Endothelial cell of umbilical vein (primary cell): ENCODE data around the gene ST6GALNAC4. TPM values are rescaled to one million over a fixed set of nuclear protein-coding genes. Genes with fewer than 3 reads are reported as not detected.

Source experiments
- BruUV-seq: library from RNA; stranded (reverse); fragments of 400-500 nt; replicated peaks from 2 replicates; lab custom pipeline; 2021; lab: Mats Ljungman, UMichigan
- CTCF ChIA-PET: fragments of 300-600, 350-600 bp; sonication (Branson Sonifier 250); formaldehyde crosslinking; loops from one replicate; lab custom pipeline; 2021; ENCODE audit warnings: antibody characterized with exemption, inconsistent platforms; lab: Charles Lee
- POLR2A ChIA-PET: fragments of 300-600, 350-600 bp; sonication (Branson Sonifier 250); formaldehyde crosslinking; loops from one replicate; lab custom pipeline; 2021; ENCODE audit warnings: antibody characterized with exemption, inconsistent platforms; lab: Charles Lee
- DNase-seq: peaks from one replicate; pipeline ENCODE4 v3.0.0-alpha.2; 2011; ENCODE audit warnings: low read depth, low spot score
- FAIRE-seq: peaks from 2 replicates; lab custom pipeline; 2011; peaks lifted over from hg19 to GRCh38; lab: Jason Lieb, UNC
- H2AFZ ChIP-seq: 2 replicates; pipeline ENCODE4 v1.6.0; 2012; ENCODE audit warnings: low read depth, low read length, control low read depth, inconsistent platforms
- H3K27ac ChIP-seq: 2 replicates; pipeline ENCODE4 v1.5.1; 2011; ENCODE audit warnings: low read depth, mild to moderate bottlenecking, control low read depth, low read length, moderate library complexity; ENCODE audit not compliant: insufficient read depth
- H3K27me3 ChIP-seq, 2 experiments: 2 replicates each; pipeline versions ENCODE4 v1.6.0 to v1.6.1; 2011; ENCODE audit warnings: low read length in 2 of 2, mixed read lengths in 1 of 2; ENCODE audit not compliant: control insufficient read depth in 2 of 2, insufficient read depth in 2 of 2
- H3K36me3 ChIP-seq, 2 experiments: 2 replicates in 1 of 2; 3 replicates in 1 of 2; pipeline ENCODE4 v1.5.1; 2011; ENCODE audit warnings: low read length in 2 of 2, mild to moderate bottlenecking in 1 of 2, moderate library complexity in 1 of 2; ENCODE audit not compliant: control insufficient read depth in 2 of 2, insufficient read depth in 2 of 2; ENCODE audit errors: extremely low read depth in 1 of 2
- H3K4me1 ChIP-seq: 3 replicates; pipeline ENCODE4 v1.5.1; 2011; ENCODE audit warnings: mild to moderate bottlenecking, low read length; ENCODE audit not compliant: control insufficient read depth, insufficient read depth; ENCODE audit errors: extremely low read depth
- H3K4me2 ChIP-seq: 2 replicates; pipeline ENCODE4 v1.6.1; 2011; ENCODE audit warnings: low read length, control low read depth, mixed read lengths; ENCODE audit not compliant: insufficient read depth
- H3K4me3 ChIP-seq, 3 experiments: fragments of 200-600 bp in 1 of 3; sonication (generic), shearing (Covaris generic) in 1 of 3; replicated peaks in 1 of 3; 2 replicates each; pipeline ENCODE4 v1.5.1; 2011 to 2016; ENCODE audit warnings: control low read depth in 3 of 3, low read length in 3 of 3, mild to moderate bottlenecking in 2 of 3, inconsistent platforms in 1 of 3, low read depth in 1 of 3, moderate library complexity in 1 of 3; ENCODE audit not compliant: insufficient read depth in 1 of 3
- H3K79me2 ChIP-seq: 2 replicates; pipeline ENCODE4 v1.6.0; 2012; ENCODE audit warnings: low read length, inconsistent platforms; ENCODE audit not compliant: control insufficient read depth, insufficient read depth
- H3K9ac ChIP-seq: replicated peaks from 2 replicates; pipeline ENCODE3; 2011; ENCODE audit warnings: low read length, control low read depth; ENCODE audit not compliant: insufficient read depth; ENCODE audit errors: extremely low read depth
- H3K9me1 ChIP-seq: replicated peaks from 3 replicates; pipeline ENCODE4 v1.6.0; 2011; ENCODE audit warnings: mild to moderate bottlenecking, low read length; ENCODE audit not compliant: control insufficient read depth, insufficient read depth; ENCODE audit errors: extremely low read depth
- H3K9me3 ChIP-seq: replicated peaks from 2 replicates; pipeline ENCODE4 v1.5.1; 2012; ENCODE audit warnings: low read length, inconsistent platforms; ENCODE audit not compliant: control insufficient read depth, insufficient read depth
- H4K20me1 ChIP-seq: replicated peaks from 2 replicates; pipeline ENCODE3; 2011; ENCODE audit warnings: mild to moderate bottlenecking, low read length; ENCODE audit not compliant: control insufficient read depth, insufficient read depth; ENCODE audit errors: extremely low read depth
- EZH2 ChIP-seq: IDR thresholded peaks from 2 replicates; pipeline ENCODE4 v1.6.1; 2012; ENCODE audit warnings: borderline replicate concordance, low read depth, mild to moderate bottlenecking, moderate library complexity, low read length, inconsistent platforms; ENCODE audit not compliant: severe bottlenecking
- FOS ChIP-seq: IDR thresholded peaks from 2 replicates; pipeline ENCODE4 v1.6.1; 2011; ENCODE audit warnings: mild to moderate bottlenecking, low read length, moderate library complexity, borderline replicate concordance; ENCODE audit not compliant: insufficient read depth
- GATA2 ChIP-seq: IDR thresholded peaks from 2 replicates; pipeline ENCODE4 v1.7.0; 2011; ENCODE audit warnings: low read depth, mild to moderate bottlenecking, moderate library complexity, mixed read lengths, low read length; ENCODE audit not compliant: insufficient read length, insufficient read depth
- JUN ChIP-seq: IDR thresholded peaks from 2 replicates; pipeline ENCODE4 v1.6.1; 2011; ENCODE audit warnings: borderline replicate concordance, low read depth; ENCODE audit not compliant: insufficient read length, insufficient read depth
- MYC ChIP-seq: IDR thresholded peaks from one replicate; pipeline ENCODE4 v1.6.1; 2011; ENCODE audit warnings: mild to moderate bottlenecking, low read depth, low read length
- POLR2A ChIP-seq: IDR thresholded peaks from 2 replicates; pipeline ENCODE4 v1.6.1; 2012; ENCODE audit warnings: low read depth, mild to moderate bottlenecking, control low read depth, low read length
- POLR2AphosphoS5 ChIP-seq: IDR thresholded peaks from 2 replicates; pipeline ENCODE4 v1.6.1; 2012; ENCODE audit warnings: low read depth, mild to moderate bottlenecking, control low read depth, low read length, moderate library complexity; ENCODE audit not compliant: insufficient read depth
- dilution Hi-C: fragments of 300-500 bp; cut with MboI; formaldehyde crosslinking; loops from one replicate; pipeline ENCODE4 v1.15.0; 2019; ENCODE audit warnings: low sequenced_read_pairs; ENCODE audit not compliant: extremely low pct_ligation_motif_present
- intact Hi-C: fragments of 100-400 bp; cut with micrococcal nuclease; formaldehyde crosslinking; loops from one replicate; pipeline ENCODE4 v1.10.0; 2022
- polyA plus RNA-seq, 4 experiments: library from polyadenylated mRNA; depleted of rRNA in 3 of 4; stranded (reverse) in 3 of 4; unstranded in 1 of 4; fragments of >200 nt; gene quantifications; 2 replicates each; pipeline versions ENCODE4 v1.2.1 to v1.2.3, GENCODE V29; 2011 to 2012; ENCODE audit warnings: missing spikeins in 1 of 4
- total RNA-seq: library from RNA; stranded (reverse); gene quantifications from 2 replicates; pipeline ENCODE4 v1.2.3, GENCODE V29; 2021
- TF ChIP-seq, protein P1 (sequence below): IDR thresholded peaks from 2 replicates; pipeline ENCODE4 v1.6.1; 2011; ENCODE audit not compliant: insufficient read depth, insufficient read length
- TF ChIP-seq, protein P2 (sequence below), 2 donors: IDR thresholded peaks; 1 replicate in 1 of 2; 2 replicates in 1 of 2; pipeline ENCODE4 v1.5.1; 2011; ENCODE audit warnings: low read length in 2 of 2, mild to moderate bottlenecking in 2 of 2, moderate library complexity in 2 of 2, control low read depth in 1 of 2, inconsistent platforms in 1 of 2, low read depth in 1 of 2; ENCODE audit not compliant: insufficient read depth in 1 of 2; ENCODE audit errors: extremely low read depth in 1 of 2

ST6GALNAC4 gene
- total and polyA plus RNA-seq, 2 donors (not counting 3 experiments of a cell fraction or from before 2014, with no cell fraction given): 45.9 to 85.3 TPM

DNA sequence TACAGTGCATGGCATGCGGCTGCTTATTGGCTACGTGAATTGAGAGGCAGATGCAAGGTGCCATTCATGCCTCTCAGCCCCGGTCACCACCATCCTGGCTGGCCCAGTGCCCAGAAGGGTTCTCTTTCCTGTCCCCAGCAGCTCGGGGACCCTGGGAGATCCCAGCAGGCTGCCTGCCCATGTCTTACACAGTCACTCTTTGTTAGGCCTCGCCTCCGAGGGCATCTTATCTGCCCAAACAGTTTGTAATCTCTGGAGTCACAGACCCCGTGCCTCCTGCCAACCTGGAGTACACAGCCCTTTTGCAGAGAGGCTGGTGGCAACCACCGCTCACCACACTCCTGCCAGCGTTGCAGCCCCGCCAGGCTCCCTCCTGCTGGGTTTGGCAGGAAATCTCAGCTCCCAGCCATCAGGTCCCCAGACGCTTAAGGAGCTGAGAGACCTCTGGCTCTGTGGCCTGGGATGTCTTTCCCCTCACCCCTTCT, 32.4 kb downstream of the ST6GALNAC4 start:
- Histone ChIP-seq H3K4me3 (no peak overlapping the region), H3K9me1 (no peaks in the 10 kb centered on the region), H3K27me3 (no peaks in the 10 kb centered on the region), H3K79me2 (no peaks in the 10 kb centered on the region), H2AFZ (no peak overlapping the region), H3K36me3 (peaks cover 8 to 14% of the 10 kb centered on the region in 2 experiments), H3K4me1 (peaks cover 8% of the 10 kb centered on the region), H4K20me1 (no peaks in the 10 kb centered on the region), H3K9ac (no peak overlapping the region), H3K27ac (no peak overlapping the region), H3K4me2 (no peak overlapping the region), H3K9me3 (no peaks in the 10 kb centered on the region)
- peak; percentile 62 for FAIRE-seq
- intact Hi-C loops (no loop called here), dilution Hi-C loops (no loop called here)
- CTCF ChIA-PET: interaction anchor here (0.9 to 1.5 kb wide), 3 partner anchors 15 to 149 kb away, joined by 3 to 5 read pairs (median 4); partner anchors contain the start of gene TOR2A
- POLR2A ChIA-PET: no interaction called here
- DNase-seq: no peak
- TF ChIP-seq, protein P1, sequence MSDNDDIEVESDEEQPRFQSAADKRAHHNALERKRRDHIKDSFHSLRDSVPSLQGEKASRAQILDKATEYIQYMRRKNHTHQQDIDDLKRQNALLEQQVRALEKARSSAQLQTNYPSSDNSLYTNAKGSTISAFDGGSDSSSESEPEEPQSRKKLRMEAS: no peak
- TF ChIP-seq EZH2: no peak
- TF ChIP-seq POLR2AphosphoS5: no peak
- no peak for TF ChIP-seq POLR2A
- TF ChIP-seq JUN: no peak
- TF ChIP-seq MYC: no peak
- BruUV-seq: no TSS peak

DNA sequence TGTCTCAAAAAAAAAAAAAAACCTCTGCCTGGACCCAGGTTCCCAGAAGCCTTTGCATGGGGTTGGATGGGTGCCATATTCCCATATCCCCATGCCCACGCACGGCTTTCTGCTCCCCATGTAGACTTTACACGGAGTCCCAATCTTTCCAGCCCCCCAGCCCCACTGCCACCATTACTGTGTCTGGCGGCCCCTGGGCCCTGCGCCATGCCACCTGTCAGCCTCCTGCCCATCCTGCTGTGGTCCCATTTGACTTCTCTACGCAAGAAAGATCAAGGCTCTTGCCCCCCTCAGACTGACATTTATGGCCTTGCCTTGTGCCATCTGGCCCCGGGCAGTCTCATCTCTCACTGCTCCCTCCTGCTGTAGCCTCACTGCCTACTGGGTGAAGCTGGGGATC, 32.9 kb downstream of the ST6GALNAC4 start:
- Histone ChIP-seq H3K27me3 (no peaks in the 10 kb centered on the region), H3K36me3 (peaks cover 8 to 14% of the 10 kb centered on the region in 2 experiments), H3K4me2 (no peak overlapping the region), H3K4me3 (no peak overlapping the region), H3K27ac (no peak overlapping the region), H3K4me1 (peaks cover 8% of the 10 kb centered on the region), H3K9me1 (no peaks in the 10 kb centered on the region), H2AFZ (no peak overlapping the region), H3K9ac (no peak overlapping the region), H3K79me2 (no peaks in the 10 kb centered on the region), H4K20me1 (no peaks in the 10 kb centered on the region), H3K9me3 (no peaks in the 10 kb centered on the region)
- FAIRE-seq (no peak), DNase-seq (no peak)
- TF ChIP-seq, protein P1: no peak
- no peak for TF ChIP-seq FOS
- no peak for TF ChIP-seq GATA2
- no peak for TF ChIP-seq MYC
- TF ChIP-seq JUN: no peak
- TF ChIP-seq, protein P2, sequence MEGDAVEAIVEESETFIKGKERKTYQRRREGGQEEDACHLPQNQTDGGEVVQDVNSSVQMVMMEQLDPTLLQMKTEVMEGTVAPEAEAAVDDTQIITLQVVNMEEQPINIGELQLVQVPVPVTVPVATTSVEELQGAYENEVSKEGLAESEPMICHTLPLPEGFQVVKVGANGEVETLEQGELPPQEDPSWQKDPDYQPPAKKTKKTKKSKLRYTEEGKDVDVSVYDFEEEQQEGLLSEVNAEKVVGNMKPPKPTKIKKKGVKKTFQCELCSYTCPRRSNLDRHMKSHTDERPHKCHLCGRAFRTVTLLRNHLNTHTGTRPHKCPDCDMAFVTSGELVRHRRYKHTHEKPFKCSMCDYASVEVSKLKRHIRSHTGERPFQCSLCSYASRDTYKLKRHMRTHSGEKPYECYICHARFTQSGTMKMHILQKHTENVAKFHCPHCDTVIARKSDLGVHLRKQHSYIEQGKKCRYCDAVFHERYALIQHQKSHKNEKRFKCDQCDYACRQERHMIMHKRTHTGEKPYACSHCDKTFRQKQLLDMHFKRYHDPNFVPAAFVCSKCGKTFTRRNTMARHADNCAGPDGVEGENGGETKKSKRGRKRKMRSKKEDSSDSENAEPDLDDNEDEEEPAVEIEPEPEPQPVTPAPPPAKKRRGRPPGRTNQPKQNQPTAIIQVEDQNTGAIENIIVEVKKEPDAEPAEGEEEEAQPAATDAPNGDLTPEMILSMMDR (IDR thresholded peaks at IDR 0.05; ENCODE audit: extremely low read depth in 1 of 2, insufficient read depth in 1 of 2, low read depth in 1 of 2, low read length in 2 of 2): no peak
- no peak for TF ChIP-seq POLR2AphosphoS5
- TF ChIP-seq POLR2A: no peak
- no peak for TF ChIP-seq EZH2
- intact Hi-C loops (loop anchor here (2.0 kb wide), 1 partner anchor 35 kb away; no protein-coding TSS in a partner anchor), dilution Hi-C loops (no loop called here)
- BruUV-seq: no TSS peak
- CTCF ChIA-PET: interaction anchor here (1.5 to 2.0 kb wide), 2 partner anchors 10 to 149 kb away, joined by 5 to 6 read pairs; partner anchors contain the start of gene TOR2A
- POLR2A ChIA-PET: no interaction called here
